ENCODE data around the gene APEX2.
"Not testable (repeated sequence)": the region's sequence is repeated elsewhere in the genome, so short reads cannot be mapped to it uniquely, and the experiment has no call there.

Gene APEX2

GRCh38 chrX:55011294-55011693 lies 11.1 kb downstream of the APEX2 start:
- no peak for DNase-seq

- DNase-seq, result no peak
Observed at GRCh38 chrX:55014897-55015299, 14.7 kb downstream of the APEX2 start.

GRCh38 chrX:55026143-55026542 lies 26.0 kb downstream of the APEX2 start:
- DNase-seq, result no peak

GRCh38 chrX:55026840-55027239 lies 26.7 kb downstream of the APEX2 start:
- no peak for DNase-seq

- DNase-seq, result no peak
Observed at GRCh38 chrX:55028040-55028439, 27.9 kb downstream of the APEX2 start.

- no peak for DNase-seq
Observed at GRCh38 chrX:55028611-55029010, 28.4 kb downstream of the APEX2 start.

- no peak for DNase-seq
Observed at GRCh38 chrX:55029291-55029690, 29.1 kb downstream of the APEX2 start.

GRCh38 chrX:55030271-55031205 lies 30.4 kb downstream of the APEX2 start, which contains the start of gene ALAS2:
Gene ALAS2 (minus strand): TSS chrX:55030977. CDS start chrX:55026000, 4,977 bp downstream.
- DNase-seq, result no peak

- no peak for DNase-seq
Observed at GRCh38 chrX:55033429-55033828, 33.3 kb downstream of the APEX2 start.

- DNase-seq, result no peak
Observed at GRCh38 chrX:55039471-55039870, 39.3 kb downstream of the APEX2 start.

GRCh38 chrX:55041514-55041913 lies 41.4 kb downstream of the APEX2 start:
- no peak for DNase-seq

GRCh38 chrX:55050599-55050998 lies 50.4 kb downstream of the APEX2 start:
- not testable (repeated sequence) for DNase-seq

GRCh38 chrX:55056820-55057674 lies 56.9 kb downstream of the APEX2 start:
- peak; percentile 19 for DNase-seq

GRCh38 chrX:55057675-55058249 lies 57.6 kb downstream of the APEX2 start:
- peak; percentile 8 for DNase-seq

All from inflammatory macrophage treated with lipopolysaccharide for 4 hours (primary cell).